Stimulated activated CD8-positive, alpha-beta memory T cell treated with anti-CD3 and anti-CD28 coated beads, Interleukin-4, amount 100 ng/mL, for 4 hours (primary cell): Measurements from ENCODE around the gene ZNF654.
"Not testable (repeated sequence)": the region's sequence is repeated elsewhere in the genome, so short reads cannot be mapped to it uniquely, and the experiment has no call there.

Experiments used
- DNase-seq, 2 donors: peaks; one replicate each; pipeline ENCODE4 v3.0.0-alpha.2; 2020; ENCODE audit warnings: low read depth in 2 of 2, low spot score in 1 of 2

ZNF654 gene

DNA sequence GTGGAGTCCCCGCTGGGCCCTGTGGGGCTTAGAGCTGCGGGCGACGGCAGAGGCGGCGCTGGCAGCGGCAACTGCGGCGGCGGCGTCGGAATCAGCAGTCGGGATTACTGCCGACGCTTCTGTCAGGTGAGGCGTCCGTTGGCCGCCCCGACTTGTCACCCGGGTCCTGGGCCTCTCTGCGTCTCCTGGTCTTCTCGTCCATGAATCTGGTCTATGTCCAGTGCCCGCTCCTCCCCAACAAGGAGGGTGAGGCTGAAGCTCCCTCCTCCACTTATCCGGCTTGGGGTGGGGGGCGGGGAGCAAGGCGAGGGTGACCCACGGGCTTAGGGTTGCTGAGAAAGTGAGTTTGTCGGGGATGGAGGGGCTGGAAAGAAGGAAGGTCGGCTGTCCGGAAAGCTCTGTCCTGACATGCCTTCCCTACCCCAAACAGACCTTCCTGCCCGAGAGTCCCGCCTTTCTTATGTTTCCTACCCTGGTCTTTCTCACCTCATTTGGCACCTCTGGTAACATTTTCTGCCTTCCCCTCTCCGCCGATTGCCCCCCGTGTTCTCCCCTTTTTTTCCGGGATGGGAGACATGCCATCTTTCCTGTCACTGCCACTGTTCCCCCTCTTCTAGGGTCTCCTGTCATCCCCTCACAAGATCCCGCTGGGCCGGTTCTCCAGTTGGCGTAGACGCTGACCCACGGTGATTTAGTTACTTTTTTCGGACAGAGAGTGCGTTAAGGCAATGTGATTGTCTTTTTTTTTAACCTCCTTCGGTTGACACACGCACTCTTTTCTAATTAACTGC, 520 bp downstream of the ZNF654 start:
- no peak for DNase-seq

DNA sequence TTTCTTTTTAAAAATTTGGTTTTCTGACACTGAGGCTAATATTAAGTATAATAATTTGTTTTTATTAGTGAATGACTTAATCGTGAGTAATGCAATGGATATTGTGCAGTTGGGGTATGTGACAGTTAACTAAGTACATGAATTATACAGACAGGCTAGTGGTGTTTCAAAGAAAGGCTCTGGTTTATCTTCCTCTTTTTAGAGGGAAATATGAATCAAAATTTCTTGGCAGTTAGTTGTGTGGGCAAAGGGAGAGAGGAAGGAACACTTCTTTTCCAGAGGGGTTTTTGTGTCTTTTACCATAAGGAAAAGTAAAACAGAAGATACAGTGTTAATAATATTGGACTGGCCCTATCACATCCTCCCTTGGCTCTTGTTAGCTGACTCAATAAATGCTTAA, 2.7 kb downstream of the ZNF654 start:
- DNase-seq = no peak

DNA sequence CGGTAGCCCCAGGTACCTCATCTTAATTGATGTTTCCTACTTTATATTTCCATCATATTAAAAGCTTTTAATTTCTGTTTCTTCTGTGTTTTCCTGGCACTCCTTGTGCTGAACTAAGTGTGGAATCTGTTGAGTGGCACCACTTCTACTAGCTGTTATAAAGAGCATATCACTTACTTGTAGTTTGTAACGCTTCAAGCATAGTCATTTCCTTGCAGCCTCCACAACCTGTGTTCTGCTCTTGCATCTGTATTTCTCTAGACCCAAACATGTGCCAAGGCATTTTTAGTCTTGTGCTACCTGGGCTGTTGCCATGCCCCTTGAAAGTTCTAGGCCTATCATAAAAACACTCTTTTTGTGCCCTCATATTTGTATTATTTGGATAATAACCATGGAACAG, 16.0 kb downstream of the ZNF654 start:
- no peak for DNase-seq

DNA sequence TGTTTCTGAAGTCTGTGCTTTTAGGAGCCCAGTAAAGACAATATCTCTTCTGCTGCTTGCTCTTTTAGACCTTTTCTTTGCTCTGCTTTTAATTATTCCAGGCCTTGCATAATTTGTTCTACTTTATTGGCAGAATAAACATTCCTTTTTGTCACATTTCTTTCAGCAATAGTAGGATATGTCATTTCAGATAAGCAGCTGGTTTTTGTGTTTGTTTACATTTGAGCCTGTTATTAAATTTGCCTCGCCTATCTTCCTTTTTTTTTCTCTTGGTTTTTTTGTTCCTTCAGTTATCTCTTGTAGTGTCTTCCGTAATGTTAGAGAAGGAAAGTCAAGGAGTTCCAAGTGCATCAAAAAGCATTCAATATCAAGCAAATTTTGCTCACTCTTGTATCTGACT, 16.4 kb downstream of the ZNF654 start:
- DNase-seq = no peak

DNA sequence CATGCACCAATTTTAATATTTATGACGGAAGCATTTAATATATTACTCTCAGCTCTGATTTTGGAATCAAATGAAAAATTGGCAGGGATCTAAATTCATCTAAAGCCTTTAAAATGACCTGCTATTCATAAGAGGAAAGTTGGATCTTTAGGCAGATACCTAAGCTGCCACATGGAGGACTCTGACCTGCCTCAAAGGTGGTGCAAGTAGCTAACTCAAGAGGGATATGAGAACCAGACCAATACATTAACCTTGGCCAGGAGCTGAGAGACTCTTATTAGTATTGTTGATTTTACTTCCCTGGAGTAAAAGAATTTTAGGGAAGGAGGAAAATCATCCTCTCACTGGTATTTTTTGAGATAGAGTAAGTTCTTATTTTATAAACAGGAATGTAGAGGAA, 17.7 kb downstream of the ZNF654 start:
- DNase-seq = no peak

DNA sequence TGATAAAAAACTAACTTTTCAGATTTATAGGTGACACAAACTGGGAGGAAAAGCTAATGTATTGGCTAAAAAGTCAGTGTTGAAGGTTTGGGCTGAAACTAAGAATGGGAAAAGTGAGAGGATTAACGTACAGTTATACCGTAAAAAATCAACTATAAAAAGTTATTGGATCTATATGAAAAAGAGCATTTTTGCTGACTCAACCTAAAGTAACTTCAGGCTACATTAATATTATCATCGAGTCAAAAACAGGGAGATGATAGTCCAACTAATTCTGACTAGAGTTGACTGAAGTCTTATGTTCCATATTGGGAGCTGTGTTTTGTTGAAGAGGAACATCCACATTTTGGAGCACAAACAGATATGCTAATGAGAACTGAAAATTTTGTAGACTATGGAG, 19.9 kb downstream of the ZNF654 start:
- no peak for DNase-seq

DNA sequence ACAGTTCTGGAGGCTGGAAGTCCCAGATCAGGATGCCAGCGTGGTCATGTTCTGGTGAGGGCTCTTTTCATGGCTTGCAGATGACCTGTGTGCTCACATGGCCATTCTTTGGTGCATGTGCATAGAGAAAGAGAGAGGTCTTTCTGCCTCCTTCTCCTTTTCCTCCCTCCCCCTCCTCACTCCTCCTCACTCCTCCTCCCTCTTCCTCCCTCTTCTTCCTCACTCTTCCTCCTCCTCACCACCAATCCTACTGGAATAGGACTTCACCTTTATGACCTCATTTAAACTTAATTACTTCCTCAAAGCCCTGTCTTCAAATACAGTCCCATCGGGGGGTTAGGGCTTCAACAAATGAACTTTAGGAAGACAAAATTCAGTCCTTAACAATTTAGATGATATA, 23.8 kb downstream of the ZNF654 start:
- no peak for DNase-seq

DNA sequence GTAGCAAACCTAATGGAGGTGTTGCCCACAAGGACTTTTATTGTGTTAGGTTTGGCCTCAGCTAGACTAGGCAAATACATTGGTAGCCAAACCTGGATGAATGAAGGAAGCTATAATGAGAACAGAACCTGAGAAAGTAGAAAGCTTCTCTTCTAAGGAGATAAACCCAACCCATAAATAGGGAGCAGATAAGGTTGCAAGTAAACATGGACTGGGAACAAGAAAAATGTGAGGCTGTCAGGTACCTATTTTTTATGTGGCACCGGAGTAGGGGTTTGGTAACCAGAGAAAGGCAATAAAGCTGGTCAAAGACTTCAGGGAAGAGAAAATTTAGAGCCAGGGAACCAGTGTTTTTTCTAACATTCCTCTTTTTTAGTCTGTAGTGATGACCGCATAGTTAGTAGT, 25.0 kb downstream of the ZNF654 start:
- no peak for DNase-seq

DNA sequence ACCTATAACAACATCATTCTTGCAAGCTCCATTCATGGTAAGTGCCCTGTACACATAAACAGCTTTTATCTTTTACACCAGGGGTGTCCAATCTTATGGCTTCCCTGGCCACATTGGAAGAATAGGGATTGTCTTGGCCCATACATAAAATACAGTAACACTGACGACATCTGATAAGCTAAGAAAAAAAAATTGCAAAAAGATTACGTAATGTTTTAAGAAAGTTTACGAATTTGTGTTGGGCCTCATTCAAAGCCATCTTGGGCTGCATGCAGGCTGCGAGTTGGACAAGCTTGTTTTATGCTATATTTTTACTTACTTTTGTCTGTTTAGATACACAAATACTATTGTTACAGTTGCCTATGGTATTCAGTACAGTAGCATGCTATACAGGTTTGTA, 31.6 kb downstream of the ZNF654 start:
- no peak for DNase-seq

DNA sequence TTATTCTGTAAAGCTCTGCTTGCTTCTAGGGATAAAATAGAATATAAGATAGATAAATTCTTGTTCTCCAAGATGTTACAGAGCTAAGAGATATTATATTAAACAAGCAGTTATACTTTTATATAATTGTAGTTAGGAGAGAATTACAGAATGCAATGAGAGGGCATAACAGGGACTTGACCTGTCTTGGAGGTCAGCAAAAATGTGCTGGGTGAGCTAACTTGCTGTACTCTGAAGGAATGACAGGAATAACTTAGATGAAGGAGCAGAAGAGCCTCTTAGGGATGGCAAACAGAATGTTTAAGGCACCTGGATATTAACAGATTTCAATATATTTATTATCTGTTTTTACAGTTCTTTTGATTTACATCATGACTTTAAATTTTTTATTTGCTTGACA, 33.2 kb downstream of the ZNF654 start:
- DNase-seq = no peak

DNA sequence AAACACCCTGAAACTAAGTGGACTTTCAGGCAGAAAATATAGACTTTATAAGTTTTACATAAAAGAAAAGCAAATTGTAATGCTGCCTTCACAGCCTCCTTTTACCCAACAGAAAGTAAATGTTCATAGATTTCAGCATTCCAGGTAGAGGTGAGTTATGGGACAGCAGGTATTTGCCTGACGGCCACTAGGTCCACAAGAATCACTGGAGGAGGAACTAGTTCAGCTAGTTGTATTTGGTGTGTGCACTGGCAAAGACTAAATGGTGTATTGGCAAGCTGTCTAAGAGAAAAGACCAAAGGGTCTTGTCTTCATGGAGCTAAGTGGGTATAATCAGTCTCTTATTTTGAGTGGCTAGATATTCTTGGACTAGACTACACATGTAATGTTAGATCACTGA, 34.2 kb downstream of the ZNF654 start:
- DNase-seq = no peak

DNA sequence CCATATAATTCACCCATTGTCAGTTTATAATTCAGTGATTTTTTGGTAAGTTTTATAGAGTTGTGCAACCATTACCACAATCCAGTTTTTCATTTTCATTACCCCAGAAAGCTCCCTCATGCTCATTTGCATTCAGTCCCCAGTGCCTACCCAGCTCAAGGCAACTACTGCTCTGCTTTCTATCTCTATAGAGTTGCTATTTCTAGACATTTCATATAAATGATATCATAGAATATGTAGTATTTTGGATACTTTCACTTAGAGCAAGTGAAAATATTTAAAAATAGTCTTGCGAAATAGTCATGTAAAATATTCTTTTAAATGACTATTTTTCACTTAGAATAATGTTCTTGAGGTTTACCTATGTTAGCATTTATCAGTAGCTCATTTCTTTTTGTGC, 42.1 kb downstream of the ZNF654 start:
- DNase-seq = no peak

DNA sequence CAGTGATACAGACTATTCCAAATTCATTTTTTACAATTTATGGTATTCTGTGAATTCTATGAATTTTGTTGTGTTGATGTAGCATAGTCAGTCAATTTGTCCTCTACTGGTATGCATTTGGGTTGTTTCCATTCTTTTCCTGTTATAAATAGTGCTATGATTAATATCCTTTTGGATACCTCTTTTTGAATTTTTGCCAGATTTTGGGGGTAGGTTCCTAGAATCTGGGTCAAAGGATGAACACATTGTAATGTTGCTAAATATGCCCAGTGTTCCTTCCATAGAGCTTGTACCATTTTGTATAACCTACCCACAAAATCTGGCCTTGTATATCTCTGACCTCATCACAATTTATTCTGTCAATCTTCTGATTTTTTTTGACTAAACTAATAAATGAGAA, 46.3 kb downstream of the ZNF654 start:
- no peak for DNase-seq

DNA sequence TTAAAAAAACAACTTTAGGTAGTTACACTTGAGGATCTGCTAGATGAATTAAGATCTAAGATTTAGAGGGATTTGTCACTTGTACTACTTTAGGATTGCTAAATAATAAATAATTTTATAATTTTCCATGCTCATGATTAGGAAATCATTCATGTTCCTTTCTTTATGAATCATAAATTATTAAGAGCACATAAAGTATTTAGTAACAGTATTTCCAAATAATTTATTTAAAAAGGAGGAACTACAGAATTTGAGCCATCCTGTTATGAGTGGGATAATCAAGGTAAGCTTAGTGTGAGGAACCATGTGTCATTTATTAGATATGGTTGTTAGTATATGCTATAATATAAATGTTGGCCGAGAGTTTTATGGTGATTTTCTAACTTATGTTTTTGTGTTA, 53.2 kb downstream of the ZNF654 start:
- DNase-seq = no peak

DNA sequence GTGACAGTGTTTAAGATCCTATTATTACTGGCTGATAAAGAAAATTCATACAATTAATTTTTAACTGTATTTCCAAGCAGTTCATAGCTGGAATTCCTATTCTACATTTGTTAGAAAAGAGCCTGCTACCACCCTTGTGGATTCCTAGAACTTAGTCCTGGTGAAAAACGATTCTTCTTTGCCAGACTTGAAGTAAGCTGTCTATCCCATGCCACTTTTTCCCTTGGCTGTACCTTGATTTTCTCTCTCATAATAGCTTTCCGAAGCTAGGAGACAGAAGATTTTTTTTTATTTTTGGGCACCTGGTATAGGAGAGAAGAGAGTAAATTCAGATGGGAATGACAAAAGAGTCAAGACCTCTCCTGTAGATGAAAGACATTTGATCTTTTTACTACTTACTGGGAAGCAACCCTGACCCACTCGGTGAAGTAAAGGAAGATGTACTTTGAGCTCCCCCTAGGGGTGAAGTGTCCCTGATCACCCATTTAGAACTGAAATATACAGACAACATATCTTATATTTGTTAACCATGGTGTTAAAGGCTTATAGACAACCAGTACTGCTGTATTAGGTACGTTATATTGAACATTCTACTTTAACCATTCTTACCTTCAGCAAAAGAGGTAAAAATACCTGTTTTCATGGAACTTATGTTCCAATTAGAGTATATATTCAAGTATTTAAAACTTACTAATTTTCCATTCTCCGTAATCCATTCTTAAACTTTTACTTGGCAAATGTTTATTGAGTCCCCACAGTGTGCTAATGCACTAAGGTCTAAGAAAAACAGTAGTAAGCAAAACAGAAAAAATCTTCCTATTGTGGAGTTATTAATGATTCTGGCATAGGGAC, 54.5 kb downstream of the ZNF654 start:
- DNase-seq = peak; percentile 4 to 24

DNA sequence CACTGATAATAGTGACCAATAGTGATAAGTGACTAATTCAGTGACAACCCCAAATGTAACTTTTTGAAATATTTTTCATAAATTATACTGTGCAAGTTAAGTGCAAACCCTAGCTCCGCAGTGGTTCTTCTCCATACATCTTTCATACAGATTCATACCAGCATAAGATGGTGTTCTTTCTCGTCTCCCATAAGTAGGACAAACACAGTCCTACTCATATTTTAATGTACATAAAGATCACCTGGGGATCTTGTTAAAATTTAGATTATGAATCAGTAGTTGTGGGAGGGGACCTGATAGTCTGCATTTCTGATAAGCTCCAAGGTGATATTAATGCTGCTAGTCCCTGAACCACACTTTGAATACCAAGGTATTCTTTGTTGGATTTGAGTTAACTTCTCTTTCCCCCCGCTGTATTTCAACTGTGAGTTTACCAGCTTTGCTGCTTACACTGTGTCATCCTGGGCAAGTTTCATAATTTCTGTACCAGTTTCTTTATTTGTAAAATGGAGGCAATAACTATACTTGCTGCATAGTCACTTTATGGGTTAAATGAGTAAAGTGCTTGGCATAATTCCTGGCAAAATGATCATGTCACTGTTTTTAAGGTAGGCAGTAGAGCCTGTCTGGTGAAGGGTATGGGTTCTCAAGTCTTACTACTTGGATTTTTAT, 56.0 kb downstream of the ZNF654 start:
- DNase-seq = no peak

DNA sequence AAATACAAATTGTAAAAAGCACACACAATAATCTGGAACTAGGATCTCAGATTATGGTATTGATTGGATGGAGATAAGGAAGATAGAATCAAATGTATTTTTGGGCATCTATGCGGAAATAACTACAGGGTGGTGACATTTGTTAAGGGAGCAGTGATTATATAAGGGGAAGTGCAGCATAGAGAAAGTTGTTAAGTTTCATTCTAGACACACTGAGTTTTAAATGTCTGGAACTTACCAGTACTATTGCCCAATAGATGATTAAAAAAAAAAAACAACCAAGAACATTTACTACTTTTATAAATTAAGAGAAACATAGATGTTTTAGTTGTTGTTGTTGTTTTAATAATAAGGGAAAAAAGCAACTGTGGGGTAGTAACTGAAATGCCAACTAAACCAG, 58.6 kb downstream of the ZNF654 start:
- DNase-seq = no peak

DNA sequence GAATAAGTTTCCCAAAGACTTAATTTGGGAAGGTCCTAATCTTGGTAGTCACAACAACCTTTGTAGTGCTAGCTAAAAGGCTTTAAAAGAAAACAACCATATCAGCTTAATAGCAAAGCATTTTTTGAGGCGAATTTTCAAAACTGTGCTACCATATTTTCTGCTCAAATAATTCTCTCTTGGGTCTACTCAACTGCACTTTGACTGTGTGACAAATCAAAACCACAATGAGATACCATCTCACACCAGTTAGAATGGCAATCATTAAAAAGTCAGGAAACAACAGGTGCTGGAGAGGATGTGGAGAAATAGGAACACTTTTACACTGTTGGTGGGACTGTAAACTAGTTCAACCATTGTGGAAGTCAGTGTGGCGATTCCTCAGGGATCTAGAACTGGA, 59.5 kb downstream of the ZNF654 start:
- DNase-seq = not testable (repeated sequence)

DNA sequence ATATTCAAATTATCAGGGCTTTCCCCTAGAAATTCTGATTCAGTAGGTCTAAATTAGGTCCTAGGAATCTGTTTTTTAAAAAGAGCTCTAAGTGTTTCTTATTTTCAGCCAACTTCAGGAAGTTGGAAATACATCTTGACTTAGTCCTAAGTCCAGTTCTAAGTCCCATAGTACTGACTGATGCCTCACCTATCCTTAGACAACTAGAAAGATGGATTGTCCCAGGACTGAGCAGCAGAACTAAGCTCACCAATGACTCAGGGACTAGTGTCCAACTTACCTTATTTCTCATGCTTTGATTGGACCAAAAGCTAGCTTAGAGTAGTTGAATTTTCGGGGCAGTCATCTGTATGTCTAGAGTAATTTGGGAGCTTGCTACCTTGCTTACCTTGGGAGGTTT, 64.5 kb downstream of the ZNF654 start:
- no peak for DNase-seq

DNA sequence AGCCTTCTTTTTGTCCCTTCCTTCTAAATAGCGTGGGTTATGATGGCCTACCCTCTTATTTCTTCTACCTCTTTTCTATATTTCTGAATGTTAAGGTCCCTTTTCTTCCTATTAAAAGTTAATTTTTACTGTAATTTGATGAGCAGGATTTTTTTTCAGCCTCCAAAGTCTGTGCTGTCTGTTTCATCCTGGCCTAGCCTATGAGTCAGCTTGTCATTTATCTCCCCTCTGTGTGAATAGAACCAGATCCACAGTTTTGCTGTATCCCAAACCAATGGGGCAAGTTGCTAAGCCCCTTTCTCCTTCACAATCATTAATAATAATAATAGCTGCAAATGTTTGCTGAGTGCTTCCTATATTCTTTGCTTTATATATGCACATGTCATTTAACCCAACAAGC, 72.6 kb downstream of the ZNF654 start:
- DNase-seq = no peak

DNA sequence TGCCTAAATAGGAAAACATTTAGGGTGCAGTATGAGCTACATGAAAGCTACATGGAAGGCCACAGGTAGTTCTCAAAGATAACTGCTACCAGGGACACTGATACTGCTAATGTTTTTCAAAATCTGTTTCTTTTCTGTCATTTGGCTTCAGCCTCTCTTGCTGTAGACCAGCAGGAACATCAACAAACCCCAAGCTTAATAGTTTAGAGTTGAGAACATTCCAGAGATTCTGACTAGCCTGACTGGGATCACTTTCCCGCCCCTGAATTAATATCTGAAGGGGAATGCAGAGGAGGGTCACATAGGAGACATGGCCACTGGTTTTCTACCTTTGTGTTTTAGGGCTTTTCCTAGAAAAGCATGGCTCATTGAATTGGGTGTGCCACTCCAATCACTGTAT, 73.8 kb downstream of the ZNF654 start:
- no peak for DNase-seq

DNA sequence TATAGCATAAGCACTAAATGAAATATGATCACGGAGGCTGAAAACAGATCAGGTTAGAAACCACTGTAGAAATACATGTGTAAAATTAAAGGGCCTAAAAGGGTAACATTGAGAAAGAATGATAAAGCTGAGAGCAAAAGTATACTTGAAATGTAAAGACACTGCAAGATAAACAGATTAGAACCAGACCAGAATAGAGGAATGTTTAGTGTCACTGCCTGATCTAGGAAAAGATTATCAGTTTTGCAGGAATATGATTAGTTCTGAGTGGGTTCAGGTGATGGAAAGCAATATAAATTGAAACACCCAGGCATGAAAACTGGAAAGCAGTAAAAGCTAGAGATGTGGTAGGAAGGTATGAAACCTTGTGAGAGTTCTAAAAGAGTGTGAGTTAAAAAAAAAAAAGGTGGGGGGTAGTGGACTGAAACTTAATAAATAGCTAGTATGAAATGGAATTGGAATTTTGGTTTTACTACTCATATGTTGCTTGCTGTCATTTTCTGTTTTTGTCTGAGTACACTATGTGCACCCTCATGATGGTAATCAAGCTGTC, 74.7 kb downstream of the ZNF654 start:
- DNase-seq = no peak
